SK-N-DZ (cell line): ENCODE measurements around the gene CYP27B1.
"Not testable (repeated sequence)": the region's sequence is repeated elsewhere in the genome, so short reads cannot be mapped to it uniquely, and the experiment has no call there.

ENCODE experiments used
- DNase-seq: peaks from one replicate; pipeline ENCODE4 v3.0.0-alpha.2; 2015; ENCODE audit warnings: low spot score
- small RNA-seq, 2 experiments: library from RNA; depleted of rRNA; stranded (forward); fragments of <200 nt; gene quantifications; one replicate each; pipeline ENCODE3, GENCODE V24; 2014

Gene CYP27B1

DNA sequence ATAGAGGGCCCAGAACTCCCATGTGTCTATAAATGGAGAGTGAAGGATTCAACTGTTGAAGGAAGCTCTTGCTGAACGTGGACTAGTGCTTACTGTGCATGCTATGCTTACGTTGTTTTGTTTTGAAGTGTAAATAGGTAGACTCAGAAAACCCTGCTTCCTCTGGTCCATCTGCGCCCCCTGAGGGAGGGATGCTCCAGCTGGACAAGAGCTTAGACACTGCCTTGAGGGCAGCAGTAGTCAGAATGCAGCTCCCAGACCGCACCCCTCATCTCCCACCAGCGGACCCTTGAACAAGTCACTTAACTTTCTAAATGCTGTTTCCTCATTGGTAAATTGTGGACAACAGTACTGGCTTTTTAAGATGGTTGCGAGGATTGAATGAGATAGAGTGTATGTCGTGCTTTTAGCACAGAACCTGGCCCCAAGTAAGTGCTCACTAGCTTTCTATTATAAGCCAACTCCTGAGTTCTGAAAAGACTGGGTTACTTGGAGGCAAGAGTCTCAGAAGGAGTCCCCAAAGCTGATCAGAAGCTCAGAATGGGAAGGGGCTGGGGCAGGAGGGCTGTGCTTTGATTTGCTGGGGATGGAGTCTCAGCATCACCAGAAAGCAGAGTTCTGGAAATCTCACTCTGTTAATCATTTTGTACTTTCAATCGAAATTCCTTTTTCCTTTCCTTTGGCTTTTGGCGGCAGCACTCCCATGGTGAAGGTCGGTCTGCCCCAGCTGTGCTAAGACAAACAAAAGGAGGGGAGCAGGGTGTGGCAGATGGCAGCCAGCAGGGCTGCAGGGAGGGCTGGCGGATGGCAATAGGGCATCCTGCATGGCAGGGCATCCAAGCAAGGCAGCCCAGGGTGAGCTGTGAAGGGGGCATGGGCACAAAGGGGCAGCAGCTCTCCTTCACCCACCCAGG is 43.9 kb downstream of the CYP27B1 start:
- DNase-seq = no peak

DNA sequence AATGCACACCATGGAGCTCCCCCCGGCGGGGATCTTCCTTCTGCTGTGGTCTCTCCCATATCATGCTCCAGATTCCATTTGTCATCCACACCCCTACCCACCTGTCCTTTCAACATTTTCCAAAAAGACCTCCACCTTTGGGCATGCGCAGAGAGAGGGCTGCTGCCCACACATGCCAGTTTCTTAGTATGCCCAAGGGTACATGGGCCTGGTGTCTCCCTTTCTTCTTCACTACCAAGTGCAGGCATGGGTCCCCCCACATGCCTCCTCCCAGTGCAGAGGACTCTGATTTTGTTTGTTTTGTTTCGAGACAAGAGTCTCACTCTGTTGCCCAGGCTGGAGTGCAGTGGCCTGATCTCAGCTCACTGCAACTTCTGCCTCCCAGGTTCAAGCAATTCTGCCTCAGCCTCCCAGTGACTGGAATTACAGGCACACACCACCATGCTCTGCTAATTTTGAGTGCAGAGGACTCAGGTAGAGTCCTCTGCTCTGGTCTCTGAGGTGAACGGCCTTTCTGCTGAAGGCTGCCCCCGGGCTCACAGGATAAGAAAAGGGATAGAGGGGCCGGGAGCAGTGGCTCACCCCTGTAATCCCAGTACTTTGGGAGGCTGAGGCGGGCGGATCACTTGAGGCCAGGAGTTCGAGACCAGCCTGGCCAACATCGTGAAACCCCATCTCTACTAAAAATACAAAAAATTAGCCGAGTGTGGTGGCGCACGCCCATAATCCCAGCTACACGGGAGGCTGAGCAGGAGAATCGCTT is 44.9 kb downstream of the CYP27B1 start:
- DNase-seq = not testable (repeated sequence)

DNA sequence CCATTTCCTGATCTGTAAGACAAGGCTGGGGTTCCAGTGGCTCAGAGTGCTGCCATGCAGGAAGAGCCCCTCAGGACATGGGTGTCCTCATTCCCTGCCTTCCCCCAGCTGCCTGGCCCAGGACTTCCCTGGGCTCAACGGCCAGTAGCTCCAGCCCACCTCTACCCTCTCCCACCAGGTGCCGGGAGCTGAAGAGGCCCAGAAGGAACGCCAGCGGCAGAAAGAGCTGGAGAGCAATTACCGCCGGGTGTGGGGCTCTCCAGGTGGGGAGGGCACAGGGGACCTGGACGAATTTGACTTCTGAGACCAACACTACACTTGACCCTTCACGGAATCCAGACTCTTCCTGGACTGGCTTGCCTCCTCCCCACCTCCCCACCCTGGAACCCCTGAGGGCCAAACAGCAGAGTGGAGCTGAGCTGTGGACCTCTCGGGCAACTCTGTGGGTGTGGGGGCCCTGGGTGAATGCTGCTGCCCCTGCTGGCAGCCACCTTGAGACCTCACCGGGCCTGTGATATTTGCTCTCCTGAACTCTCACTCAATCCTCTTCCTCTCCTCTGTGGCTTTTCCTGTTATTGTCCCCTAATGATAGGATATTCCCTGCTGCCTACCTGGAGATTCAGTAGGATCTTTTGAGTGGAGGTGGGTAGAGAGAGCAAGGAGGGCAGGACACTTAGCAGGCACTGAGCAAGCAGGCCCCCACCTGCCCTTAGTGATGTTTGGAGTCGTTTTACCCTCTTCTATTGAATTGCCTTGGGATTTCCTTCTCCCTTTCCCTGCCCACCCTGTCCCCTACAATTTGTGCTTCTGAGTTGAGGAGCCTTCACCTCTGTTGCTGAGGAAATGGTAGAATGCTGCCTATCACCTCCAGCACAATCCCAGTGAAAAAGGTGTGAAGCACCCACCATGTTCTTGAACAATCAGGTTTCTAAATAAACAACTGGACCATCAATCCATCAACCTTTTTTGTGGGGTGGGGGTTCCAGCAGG is 46.0 kb downstream of the CYP27B1 start:
- no peak for DNase-seq

DNA sequence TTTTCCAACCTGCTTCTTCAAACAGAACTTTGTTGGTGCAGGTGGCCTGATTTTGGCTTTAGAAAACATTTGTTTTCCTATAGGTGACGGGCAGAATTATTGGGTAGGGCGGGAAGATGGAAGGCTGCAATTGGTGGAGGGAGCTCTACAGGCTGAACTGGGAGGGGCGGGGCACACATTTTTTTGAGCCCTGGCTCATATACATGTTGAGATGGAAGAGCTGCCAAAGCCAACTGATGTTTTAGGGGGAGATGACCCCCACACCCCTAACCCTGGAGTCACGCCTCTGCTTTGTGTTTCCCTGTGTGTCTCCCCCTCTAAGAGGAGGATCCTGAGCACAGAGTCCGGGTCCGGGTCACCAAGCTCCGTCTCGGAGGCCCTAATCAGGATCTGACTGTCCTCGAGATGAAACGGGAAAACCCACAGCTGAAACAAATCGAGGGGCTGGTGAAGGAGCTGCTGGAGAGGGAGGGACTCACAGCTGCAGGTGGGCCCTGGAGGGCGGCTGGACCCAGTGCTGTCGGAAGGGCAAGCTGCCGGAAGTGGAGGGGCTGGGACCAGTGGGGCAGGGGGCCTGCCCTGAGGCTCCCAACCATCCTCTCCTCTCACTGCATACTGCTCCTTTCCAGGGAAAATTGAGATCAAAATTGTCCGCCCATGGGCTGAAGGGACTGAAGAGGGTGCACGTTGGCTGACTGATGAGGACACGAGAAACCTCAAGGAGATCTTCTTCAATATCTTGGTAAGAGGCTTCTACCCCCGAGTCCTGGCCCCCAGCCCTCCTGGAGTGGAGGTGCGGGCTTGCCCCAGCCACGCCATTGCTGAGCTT is 46.9 kb downstream of the CYP27B1 start:
- DNase-seq = no peak

DNA sequence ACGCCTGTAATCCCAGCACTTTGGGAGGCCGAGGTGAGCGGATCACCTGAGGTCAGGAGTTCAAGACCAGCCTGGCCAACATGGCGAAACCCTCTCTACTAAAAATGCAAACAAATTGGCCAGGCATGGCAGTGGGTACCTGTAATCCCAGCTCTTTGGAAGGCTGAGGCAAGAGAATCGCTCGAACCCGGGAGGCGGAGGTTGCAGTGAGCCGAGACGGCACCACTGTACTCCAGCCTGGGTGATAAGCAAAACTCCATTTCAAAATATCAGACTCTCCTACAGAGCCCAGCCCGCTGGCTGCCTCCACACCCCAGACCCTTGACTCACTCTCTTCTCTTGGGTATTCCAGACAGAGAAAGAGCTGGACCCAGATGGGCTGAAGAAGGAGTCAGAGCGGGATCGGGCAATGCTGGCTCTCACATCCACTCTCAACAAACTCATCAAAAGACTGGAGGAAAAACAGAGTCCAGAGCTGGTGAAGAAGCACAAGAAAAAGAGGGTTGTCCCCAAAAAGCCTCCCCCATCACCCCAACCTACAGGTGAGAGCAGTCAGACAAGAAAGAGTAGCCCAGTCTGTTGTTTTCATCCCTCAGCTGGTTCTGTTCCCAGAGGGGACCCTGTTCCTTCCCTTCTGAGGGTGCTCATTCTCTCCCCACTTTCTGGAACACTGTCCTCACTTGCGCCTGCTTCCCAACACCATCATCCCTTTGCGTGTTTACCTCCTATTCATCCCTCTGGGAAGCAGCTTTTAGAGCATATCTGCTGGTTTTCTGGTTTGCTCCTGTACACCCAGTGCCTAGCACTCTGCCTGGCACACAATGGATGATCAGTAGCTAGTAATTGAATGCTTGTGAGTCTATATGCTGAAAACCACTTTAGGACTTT is 48.0 kb downstream of the CYP27B1 start:
- no peak for DNase-seq

DNA sequence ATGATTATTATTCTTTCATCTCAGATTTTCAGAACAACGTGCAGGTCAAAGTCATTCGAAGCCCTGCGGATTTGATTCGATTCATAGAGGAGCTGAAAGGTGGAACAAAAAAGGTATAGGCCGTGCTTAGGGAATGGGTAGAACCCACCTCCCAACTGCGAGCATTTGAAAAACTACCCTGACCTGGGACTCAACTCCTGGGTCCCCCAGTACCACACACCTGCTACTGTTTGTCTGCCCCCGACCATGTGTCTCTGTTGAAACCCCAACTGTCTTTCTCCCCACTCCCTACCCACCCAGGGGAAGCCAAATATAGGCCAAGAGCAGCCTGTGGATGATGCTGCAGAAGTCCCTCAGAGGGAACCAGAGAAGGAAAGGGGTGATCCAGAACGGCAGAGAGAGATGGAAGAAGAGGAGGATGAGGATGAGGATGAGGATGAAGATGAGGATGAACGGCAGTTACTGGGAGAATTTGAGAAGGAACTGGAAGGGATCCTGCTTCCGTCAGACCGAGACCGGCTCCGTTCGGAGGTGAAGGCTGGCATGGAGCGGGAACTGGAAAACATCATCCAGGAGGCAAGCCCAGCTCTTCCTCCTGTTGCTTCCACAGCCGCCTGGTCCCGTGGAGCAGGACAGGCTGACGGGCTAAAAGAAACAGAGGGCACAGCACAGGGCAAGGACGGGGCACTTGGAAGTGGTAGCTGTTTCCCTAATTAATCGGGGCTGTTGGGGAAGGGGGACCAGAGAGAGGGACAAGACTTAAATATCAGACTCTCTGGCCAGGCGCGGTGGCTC is 48.8 kb downstream of the CYP27B1 start:
- DNase-seq = no peak

DNA sequence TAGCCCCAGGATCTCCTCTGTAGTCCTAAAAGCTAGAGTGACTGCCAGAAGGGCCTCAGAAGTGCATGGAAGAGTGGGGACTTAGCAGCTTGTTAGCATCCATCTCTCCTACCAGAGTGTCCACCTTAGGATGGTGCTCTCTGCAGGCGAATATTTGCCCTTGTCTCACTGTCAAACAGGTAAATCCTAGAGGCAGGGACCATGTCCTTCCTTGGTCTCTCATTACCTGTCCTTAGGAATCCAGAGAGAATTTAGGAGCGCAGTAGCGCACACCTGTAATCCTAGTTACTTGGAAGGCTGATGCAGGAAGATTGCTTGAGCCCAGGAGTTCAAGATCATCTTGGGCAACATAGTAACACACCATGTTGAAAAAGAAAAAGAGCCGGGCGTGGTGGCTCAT is 49.7 kb downstream of the CYP27B1 start:
- DNase-seq = no peak

DNA sequence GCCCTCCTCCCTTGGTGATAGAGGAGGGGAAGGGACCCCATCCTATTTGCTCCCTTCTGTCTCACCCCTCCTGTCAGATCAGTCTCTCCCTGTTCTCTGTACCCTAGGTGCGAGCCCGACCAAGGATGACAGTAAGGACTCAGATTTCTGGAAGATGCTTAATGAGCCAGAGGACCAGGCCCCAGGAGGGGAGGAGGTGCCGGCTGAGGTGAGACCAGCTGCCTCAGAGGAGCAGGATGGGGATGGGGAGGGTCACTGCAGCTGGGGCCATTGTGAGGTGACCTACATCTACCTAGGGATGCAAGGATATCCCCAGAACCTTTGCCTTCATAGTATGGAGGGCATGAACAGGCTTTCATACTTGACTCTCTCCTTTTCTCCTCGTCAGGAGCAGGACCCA is 50.6 kb downstream of the CYP27B1 start:
- no peak for DNase-seq

DNA sequence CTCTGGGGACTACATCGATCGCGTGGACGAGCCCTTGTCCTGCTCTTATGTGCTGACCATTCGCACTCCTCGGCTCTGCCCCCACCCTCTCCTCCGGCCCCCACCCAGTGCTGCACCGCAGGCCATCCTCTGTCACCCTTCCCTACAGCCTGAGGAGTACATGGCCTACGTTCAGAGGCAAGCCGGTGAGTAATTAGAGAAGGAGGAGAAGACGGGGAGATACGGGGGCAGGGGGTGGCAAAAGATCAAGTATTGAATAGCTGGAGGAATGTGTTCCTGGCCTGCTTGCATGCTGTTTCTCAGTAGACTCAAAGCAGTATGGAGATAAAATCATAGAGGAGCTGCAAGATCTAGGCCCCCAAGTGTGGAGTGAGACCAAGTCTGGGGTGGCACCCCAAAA is 51.1 kb downstream of the CYP27B1 start:
- no peak for DNase-seq

DNA sequence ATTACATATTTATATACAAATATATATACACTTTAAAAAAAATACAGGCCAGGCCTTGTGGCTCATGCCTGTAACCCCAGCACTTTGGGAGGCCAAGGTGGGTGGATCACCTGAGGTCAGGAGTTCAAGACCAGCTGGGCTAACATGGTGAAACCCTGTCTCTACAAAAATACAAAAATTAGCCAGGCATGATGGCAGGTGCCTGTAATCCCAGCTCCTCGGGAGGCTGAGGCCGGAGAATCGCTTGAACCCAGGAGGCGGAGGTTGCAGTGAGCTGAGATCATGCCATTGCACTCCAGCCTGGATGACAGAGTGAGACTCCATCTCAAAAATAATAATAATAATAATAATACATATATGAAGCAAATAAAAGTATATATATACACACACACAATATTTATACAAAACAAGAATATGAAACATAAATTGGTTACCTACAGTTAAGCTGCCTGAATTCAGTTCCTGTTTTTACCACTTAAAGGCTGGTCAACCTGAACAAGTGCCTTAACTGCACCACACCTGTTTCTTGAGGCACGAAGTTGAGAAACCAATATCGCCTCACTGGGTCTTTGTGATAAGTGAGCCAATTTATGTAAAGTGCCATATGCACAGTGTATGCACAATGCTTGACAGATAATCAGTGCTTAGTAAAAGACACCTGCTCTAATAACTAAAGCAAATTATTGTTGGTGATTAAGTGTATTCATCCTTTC is 51.7 kb downstream of the CYP27B1 start:
- not testable (repeated sequence) for DNase-seq

DNA sequence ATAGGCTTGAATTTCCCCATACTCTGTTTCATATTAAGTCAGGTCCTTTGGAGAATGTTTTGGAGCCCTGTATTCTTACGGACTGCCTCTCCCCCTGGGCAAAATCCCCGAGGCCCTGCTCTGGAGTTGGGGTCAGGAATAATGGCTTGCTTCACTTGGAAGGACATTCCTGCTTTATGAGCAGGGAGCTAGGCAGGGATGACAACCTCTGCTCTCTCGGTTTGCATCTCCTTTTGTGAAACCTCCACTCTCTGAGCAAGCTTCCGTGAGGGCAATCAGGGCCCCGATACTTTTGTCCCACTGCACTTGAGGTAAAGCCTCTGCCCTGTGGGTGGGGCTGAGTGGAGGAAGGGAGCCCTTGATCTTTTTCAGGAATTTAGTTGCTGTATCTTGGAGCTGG is 53.7 kb downstream of the CYP27B1 start:
- DNase-seq = no peak

DNA sequence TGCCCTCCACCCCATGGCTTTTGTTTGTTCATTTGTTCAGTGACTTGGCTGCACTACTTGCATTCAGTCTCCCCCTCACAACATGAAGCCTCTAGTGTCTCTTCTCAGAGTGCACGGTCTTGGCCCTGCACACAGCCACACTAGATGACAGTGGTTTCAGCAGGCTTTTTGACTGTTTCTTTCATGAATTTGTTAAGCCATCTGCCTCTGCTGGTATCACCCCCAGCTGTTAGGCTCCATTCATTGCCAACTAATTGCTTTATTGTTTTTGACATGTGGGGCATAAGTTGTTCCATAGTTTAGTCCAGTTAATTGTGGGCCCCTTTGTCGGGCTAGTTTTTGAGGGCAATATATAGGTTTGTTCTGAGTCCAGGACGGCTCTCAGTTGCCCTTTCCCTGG is 54.2 kb downstream of the CYP27B1 start:
- DNase-seq = no peak

Small RNA genes within 50 kb of the gene (small RNA-seq; reads per million reads assigned to genes)
- gene RNU6-1083P = 0 reads per million in 2 experiments
